Camera-type eye (tissue), 1 donor: Measurements from ENCODE around the gene RHOXF1. TPM values are rescaled to one million over a fixed set of nuclear protein-coding genes. Genes with fewer than 3 reads are reported as not detected.

ENCODE experiments used
- total RNA-seq: library from RNA; depleted of rRNA; stranded (reverse); fragments of >200 nt; gene quantifications from one replicate; pipeline ENCODE4 v1.2.3, GENCODE V29; 2014

The RHOXF1 gene, protein sequence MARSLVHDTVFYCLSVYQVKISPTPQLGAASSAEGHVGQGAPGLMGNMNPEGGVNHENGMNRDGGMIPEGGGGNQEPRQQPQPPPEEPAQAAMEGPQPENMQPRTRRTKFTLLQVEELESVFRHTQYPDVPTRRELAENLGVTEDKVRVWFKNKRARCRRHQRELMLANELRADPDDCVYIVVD
- total RNA-seq = not detected

GRCh38 chrX:120115438-120115963 is at the start of gene RHOXF1:
Gene RHOXF1, minus strand, starts transcription at chrX:120115913. Its CDS starts 51 bp downstream, at chrX:120115862.

DNA sequence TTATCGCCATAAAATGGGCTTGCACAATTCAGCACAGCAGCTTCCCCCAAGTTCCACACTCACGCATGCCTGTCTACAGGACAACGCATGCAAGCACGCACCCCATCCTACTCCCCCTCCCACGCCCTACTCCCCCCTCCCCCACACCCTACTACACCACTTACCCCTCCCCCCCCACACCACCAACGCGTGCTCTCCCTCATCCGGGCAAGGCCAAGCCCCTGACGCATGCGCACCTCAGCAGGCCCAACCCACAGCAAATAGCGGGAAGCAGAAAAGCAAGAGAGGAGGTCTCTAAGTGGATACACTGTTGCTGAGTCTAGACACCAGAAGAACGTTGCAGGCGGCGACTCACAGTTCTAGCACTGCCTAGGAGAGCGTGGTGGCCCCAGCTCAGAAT is 42.6 kb upstream of the RHOXF1 start, which contains the start of gene RHOXF2:
TSS of gene RHOXF2 (plus strand) at position 301 of the 400 bp plus-strand sequence. CDS start 138 bp downstream, outside the sequence.

GRCh38 chrX:120077590-120077989 is 38.1 kb downstream of the RHOXF1 start, which contains the start of gene RHOXF2B:
Gene RHOXF2B, minus strand, starts transcription at chrX:120077690. Its CDS starts 138 bp downstream, at chrX:120077552.

Other genes with a start within 250 kb of the RHOXF1 start
- 15.6 TPM for gene RNF113A, start 244.2 kb downstream of the RHOXF1 start, total RNA-seq
- 22.3 TPM for gene NDUFA1, start 244.1 kb downstream of the RHOXF1 start, total RNA-seq
- not detected for gene AKAP14, start 220.0 kb downstream of the RHOXF1 start, total RNA-seq
- gene NKAP, start 172.2 kb downstream of the RHOXF1 start, total RNA-seq = 11.0 TPM
- gene RHOXF2B, start 38.2 kb downstream of the RHOXF1 start, total RNA-seq = not detected
- gene RHOXF2, start 42.7 kb upstream of the RHOXF1 start, total RNA-seq = not detected
- gene ZBTB33, start 134.9 kb upstream of the RHOXF1 start, total RNA-seq = 34.4 TPM
- 3.4 TPM for gene TMEM255A, start 195.5 kb upstream of the RHOXF1 start, total RNA-seq
- 19.1 TPM for gene ATP1B4, start 246.2 kb upstream of the RHOXF1 start, total RNA-seq